Measurements from ENCODE around the gene SLC17A5.

SLC17A5 gene

GRCh38 chr6:73644030-73644429 lies 9.8 kb downstream of the SLC17A5 start:
- Histone ChIP-seq H3K4me1 (ENCODE audit: control insufficient read depth in 1 of 2, insufficient read depth in 2 of 2, low read length in 2 of 2) (no peaks in the 10 kb centered on the region), H2BK5ac (ENCODE audit: low read depth, low read length, poor library complexity) (no peak overlapping the region), H3K79me2 (ENCODE audit: control insufficient read depth, insufficient read depth, low read length, poor library complexity) (no peaks in the 10 kb centered on the region), H3K23ac (ENCODE audit: low read length) (no peak overlapping the region), H2BK120ac (ENCODE audit: insufficient read depth, low read length, poor library complexity) (no peak overlapping the region), H3K27ac (ENCODE audit: low read depth, low read length) (no peak overlapping the region), H3K9me3 (ENCODE audit: insufficient read depth, low read depth, low read length) (no peaks in the 10 kb centered on the region), H3K9ac (ENCODE audit: low read length) (no peak overlapping the region), H3K79me1 (ENCODE audit: low read length) (no peaks in the 10 kb centered on the region), H3K4ac (ENCODE audit: low read depth, low read length) (no peak overlapping the region), H2BK12ac (ENCODE audit: low read length) (no peak overlapping the region), H3K18ac (ENCODE audit: low read length) (no peak overlapping the region), H3K36me3 (ENCODE audit: control insufficient read depth in 1 of 2, insufficient read depth in 2 of 2, low read length in 2 of 2) (no peaks in the 10 kb centered on the region), H4K8ac (ENCODE audit: low read depth, low read length) (no peak overlapping the region), H2AFZ (ENCODE audit: insufficient read depth, low read length, poor library complexity) (no peak overlapping the region), H2AK5ac (ENCODE audit: low read length) (no peak overlapping the region), H3K27me3 (ENCODE audit: insufficient read depth, low read length) (no peaks in the 10 kb centered on the region), H4K91ac (ENCODE audit: low read depth, low read length) (no peak overlapping the region), H3K4me3 (ENCODE audit: low read depth, low read length) (no peak overlapping the region), H3K14ac (ENCODE audit: low read length) (no peak overlapping the region), H3K4me2 (ENCODE audit: low read length) (no peak overlapping the region), H4K12ac (ENCODE audit: low read depth, low read length) (no peak overlapping the region)
- WGBS (ENCODE audit: extremely low coverage, insufficient coverage, insufficient read length): no CpG with 5 or more reads among the region's 2 CpGs
- DNase-seq: peak in 1 of 2 donors; percentile 16

GRCh38 chr6:73642530-73642929 lies 11.3 kb downstream of the SLC17A5 start:
- Histone ChIP-seq H3K4me3 (ENCODE audit: low read depth, low read length) (no peak overlapping the region), H3K18ac (ENCODE audit: low read length) (no peak overlapping the region), H2BK5ac (ENCODE audit: low read depth, low read length, poor library complexity) (no peak overlapping the region), H2AK5ac (ENCODE audit: low read length) (no peak overlapping the region), H2AFZ (ENCODE audit: insufficient read depth, low read length, poor library complexity) (no peak overlapping the region), H3K27ac (ENCODE audit: low read depth, low read length) (no peak overlapping the region), H2BK120ac (ENCODE audit: insufficient read depth, low read length, poor library complexity) (no peak overlapping the region), H4K91ac (ENCODE audit: low read depth, low read length) (no peak overlapping the region), H3K23ac (ENCODE audit: low read length) (no peak overlapping the region), H4K12ac (ENCODE audit: low read depth, low read length) (no peak overlapping the region), H3K4me1 (ENCODE audit: control insufficient read depth in 1 of 2, insufficient read depth in 2 of 2, low read length in 2 of 2) (no peaks in the 10 kb centered on the region), H3K79me1 (ENCODE audit: low read length) (no peaks in the 10 kb centered on the region), H3K36me3 (ENCODE audit: control insufficient read depth in 1 of 2, insufficient read depth in 2 of 2, low read length in 2 of 2) (no peaks in the 10 kb centered on the region), H3K4me2 (ENCODE audit: low read length) (no peak overlapping the region), H3K79me2 (ENCODE audit: control insufficient read depth, insufficient read depth, low read length, poor library complexity) (no peaks in the 10 kb centered on the region), H3K27me3 (ENCODE audit: insufficient read depth, low read length) (no peaks in the 10 kb centered on the region), H3K9ac (ENCODE audit: low read length) (no peak overlapping the region), H2BK12ac (ENCODE audit: low read length) (no peak overlapping the region), H3K9me3 (ENCODE audit: insufficient read depth, low read depth, low read length) (no peaks in the 10 kb centered on the region), H3K4ac (ENCODE audit: low read depth, low read length) (no peak overlapping the region), H3K14ac (ENCODE audit: low read length) (no peak overlapping the region), H4K8ac (ENCODE audit: low read depth, low read length) (no peak overlapping the region)
- no CpG with 5 or more reads among the region's 2 CpGs for WGBS (ENCODE audit: extremely low coverage, insufficient coverage, insufficient read length)
- DNase-seq: no peak

GRCh38 chr6:73640179-73640750 lies 13.5 kb downstream of the SLC17A5 start:
- Histone ChIP-seq H2AFZ (ENCODE audit: insufficient read depth, low read length, poor library complexity) (no peak overlapping the region), H2BK5ac (ENCODE audit: low read depth, low read length, poor library complexity) (no peak overlapping the region)

GRCh38 chr6:73639040-73639439 lies 14.8 kb downstream of the SLC17A5 start:
- Histone ChIP-seq H3K4me1 (ENCODE audit: control insufficient read depth in 1 of 2, insufficient read depth in 2 of 2, low read length in 2 of 2) (no peaks in the 10 kb centered on the region), H2AK5ac (ENCODE audit: low read length) (no peak overlapping the region), H4K12ac (ENCODE audit: low read depth, low read length) (no peak overlapping the region), H2BK5ac (ENCODE audit: low read depth, low read length, poor library complexity) (no peak overlapping the region), H3K79me2 (ENCODE audit: control insufficient read depth, insufficient read depth, low read length, poor library complexity) (no peaks in the 10 kb centered on the region), H3K14ac (ENCODE audit: low read length) (no peak overlapping the region), H3K79me1 (ENCODE audit: low read length) (no peaks in the 10 kb centered on the region), H3K27ac (ENCODE audit: low read depth, low read length) (no peak overlapping the region), H4K8ac (ENCODE audit: low read depth, low read length) (no peak overlapping the region), H3K4ac (ENCODE audit: low read depth, low read length) (no peak overlapping the region), H3K9ac (ENCODE audit: low read length) (no peak overlapping the region), H2BK120ac (ENCODE audit: insufficient read depth, low read length, poor library complexity) (no peak overlapping the region), H3K36me3 (ENCODE audit: control insufficient read depth in 1 of 2, insufficient read depth in 2 of 2, low read length in 2 of 2) (peaks cover 0 to 1% of the 10 kb centered on the region in 2 experiments), H3K4me2 (ENCODE audit: low read length) (no peak overlapping the region), H2AFZ (ENCODE audit: insufficient read depth, low read length, poor library complexity) (no peak overlapping the region), H3K18ac (ENCODE audit: low read length) (no peak overlapping the region), H4K91ac (ENCODE audit: low read depth, low read length) (no peak overlapping the region), H3K27me3 (ENCODE audit: insufficient read depth, low read length) (no peaks in the 10 kb centered on the region), H3K4me3 (ENCODE audit: low read depth, low read length) (no peak overlapping the region), H3K9me3 (ENCODE audit: insufficient read depth, low read depth, low read length) (no peaks in the 10 kb centered on the region), H3K23ac (ENCODE audit: low read length) (no peak overlapping the region), H2BK12ac (ENCODE audit: low read length) (no peak overlapping the region)
- no peak for DNase-seq
- no CpG with 5 or more reads among the region's 4 CpGs for WGBS (ENCODE audit: extremely low coverage, insufficient coverage, insufficient read length)

More at GRCh38 chr6:73640179-73640750, 13.5 kb downstream of the SLC17A5 start:
- Histone ChIP-seq H3K36me3 (ENCODE audit: control insufficient read depth in 1 of 2, insufficient read depth in 2 of 2, low read length in 2 of 2) (no peaks in the 10 kb centered on the region), H2AK5ac (ENCODE audit: low read length) (no peak overlapping the region), H3K4me2 (ENCODE audit: low read length) (no peak overlapping the region), H3K9me3 (ENCODE audit: insufficient read depth, low read depth, low read length) (no peaks in the 10 kb centered on the region), H4K8ac (ENCODE audit: low read depth, low read length) (no peak overlapping the region), H3K27ac (ENCODE audit: low read depth, low read length) (no peak overlapping the region), H3K18ac (ENCODE audit: low read length) (no peak overlapping the region), H3K79me1 (ENCODE audit: low read length) (no peaks in the 10 kb centered on the region), H2BK12ac (ENCODE audit: low read length) (no peak overlapping the region), H3K79me2 (ENCODE audit: control insufficient read depth, insufficient read depth, low read length, poor library complexity) (no peaks in the 10 kb centered on the region), H3K27me3 (ENCODE audit: insufficient read depth, low read length) (no peaks in the 10 kb centered on the region), H4K12ac (ENCODE audit: low read depth, low read length) (no peak overlapping the region), H3K4me3 (ENCODE audit: low read depth, low read length) (no peak overlapping the region), H2BK120ac (ENCODE audit: insufficient read depth, low read length, poor library complexity) (no peak overlapping the region), H3K23ac (ENCODE audit: low read length) (no peak overlapping the region), H4K91ac (ENCODE audit: low read depth, low read length) (no peak overlapping the region), H3K4ac (ENCODE audit: low read depth, low read length) (no peak overlapping the region), H3K9ac (ENCODE audit: low read length) (no peak overlapping the region), H3K14ac (ENCODE audit: low read length) (no peak overlapping the region), H3K4me1 (ENCODE audit: control insufficient read depth in 1 of 2, insufficient read depth in 2 of 2, low read length in 2 of 2) (no peaks in the 10 kb centered on the region)
- 100% methylated on average over 1 of the region's 1 CpG for WGBS (ENCODE audit: extremely low coverage, insufficient coverage, insufficient read length)
- DNase-seq: peak in 1 of 2 donors; percentile 49

Measured in trophoblast cell (in vitro differentiated cells and primary cell).